ENCODE data around the gene GPR84. TPM values are rescaled to one million over a fixed set of nuclear protein-coding genes. Genes with fewer than 3 reads are reported as not detected.
A peak's percentile ranks its signal among the peaks of the same experiment; 100 is the strongest.

The GPR84 gene
- polyA plus RNA-seq, 3 donors: 2.4 to 14.2 (median 5.6) TPM

DNA sequence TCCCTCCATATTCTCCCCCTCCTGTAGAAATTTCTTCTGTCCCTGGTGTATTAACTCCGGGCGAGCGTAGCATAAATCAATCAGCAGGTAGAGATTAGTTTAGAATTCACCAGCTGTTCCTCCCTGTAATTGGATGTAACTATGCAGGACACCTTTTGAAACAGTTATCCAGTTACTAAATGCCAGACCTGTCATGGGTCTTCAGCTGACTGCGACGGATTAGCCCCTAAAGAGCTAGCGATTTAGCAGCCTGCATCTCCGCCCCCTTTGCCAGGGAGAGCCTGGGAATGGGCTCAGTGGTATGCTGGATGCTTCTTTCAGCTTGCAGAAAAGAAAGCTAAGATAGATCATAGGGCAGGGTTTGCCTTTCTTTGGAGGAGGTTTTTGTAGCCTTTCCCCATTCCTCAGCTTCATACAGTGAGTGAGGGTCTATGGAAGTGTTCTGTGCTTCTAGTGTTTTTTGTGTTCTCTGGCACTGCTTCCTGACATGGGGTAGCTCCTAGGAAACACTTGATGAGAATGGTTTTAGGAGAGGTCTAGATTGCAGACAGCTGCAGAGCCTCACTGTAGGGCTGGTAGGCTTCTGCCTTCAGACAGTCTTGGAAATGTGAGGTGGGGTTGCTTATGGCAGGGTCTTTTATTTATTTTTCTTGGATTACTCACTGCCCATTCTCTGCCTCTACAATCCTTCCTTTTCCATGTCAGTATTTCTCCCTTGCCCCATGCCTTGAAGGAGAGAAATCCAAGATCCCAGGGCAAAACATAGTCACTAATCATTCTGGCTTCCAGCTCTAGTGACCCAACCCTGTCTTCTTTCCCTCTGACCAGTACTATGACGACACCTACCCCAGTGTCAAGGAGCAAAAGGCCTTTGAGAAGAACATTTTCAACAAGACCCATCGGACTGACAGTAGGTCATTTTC lies 22.6 kb downstream of the GPR84 start:
- peaks cover 37% of the 10 kb centered on the region for H3K79me2 ChIP-seq (ENCODE audit: insufficient read depth, low read length)
- Mint-ChIP-seq H3K4me3 (no peak overlapping the region), H3K9me3 (no peaks in the 10 kb centered on the region), H3K4me1 (peaks cover 24% of the 10 kb centered on the region), H3K36me3 (peaks cover 48 to 77% of the 10 kb centered on the region in 2 donors), H3K27ac (no peak overlapping the region), H3K27me3 (ENCODE audit: low read depth in 3 of 3) (no peaks in the 10 kb centered on the region)
- H3K9ac ChIP-seq (ENCODE audit: insufficient read depth, low read length, poor library complexity, severe bottlenecking): no peak overlapping the region
- H4K20me1 ChIP-seq (ENCODE audit: insufficient read depth, low read length): peaks cover 15% of the 10 kb centered on the region
- DNase-seq: no peak
- no peak overlapping the region for H3K4me2 ChIP-seq (replicated peaks; ENCODE audit: extremely low read depth, low read length, poor library complexity, severe bottlenecking)
- H3K27ac ChIP-seq (ENCODE audit: low read depth in 1 of 2, low read length in 2 of 2): no peak overlapping the region
- H3K4me3 ChIP-seq (replicated peaks in 1 of 3; ENCODE audit: low read depth in 2 of 3, low read length in 3 of 3): no peak overlapping the region
- H2AFZ ChIP-seq (ENCODE audit: insufficient read depth, low read depth, low read length, poor library complexity, severe bottlenecking): no peak overlapping the region
- H3K9me3 ChIP-seq (replicated peaks in 1 of 2; ENCODE audit: control insufficient read depth in 1 of 2, insufficient read depth in 1 of 2, low read length in 2 of 2): no peaks in the 10 kb centered on the region
- peaks cover 14 to 23% of the 10 kb centered on the region in 2 donors for H3K4me1 ChIP-seq (ENCODE audit: control insufficient read depth in 1 of 2, insufficient read depth in 2 of 2, low read length in 2 of 2)
- peaks cover 53 to 79% of the 10 kb centered on the region in 2 donors for H3K36me3 ChIP-seq (replicated peaks in 1 of 2; ENCODE audit: control insufficient read depth in 1 of 2, insufficient read depth in 2 of 2, low read length in 2 of 2)
- intact Hi-C loops (cut with micrococcal nuclease): no loop called here
- TF ChIP-seq, protein P1, sequence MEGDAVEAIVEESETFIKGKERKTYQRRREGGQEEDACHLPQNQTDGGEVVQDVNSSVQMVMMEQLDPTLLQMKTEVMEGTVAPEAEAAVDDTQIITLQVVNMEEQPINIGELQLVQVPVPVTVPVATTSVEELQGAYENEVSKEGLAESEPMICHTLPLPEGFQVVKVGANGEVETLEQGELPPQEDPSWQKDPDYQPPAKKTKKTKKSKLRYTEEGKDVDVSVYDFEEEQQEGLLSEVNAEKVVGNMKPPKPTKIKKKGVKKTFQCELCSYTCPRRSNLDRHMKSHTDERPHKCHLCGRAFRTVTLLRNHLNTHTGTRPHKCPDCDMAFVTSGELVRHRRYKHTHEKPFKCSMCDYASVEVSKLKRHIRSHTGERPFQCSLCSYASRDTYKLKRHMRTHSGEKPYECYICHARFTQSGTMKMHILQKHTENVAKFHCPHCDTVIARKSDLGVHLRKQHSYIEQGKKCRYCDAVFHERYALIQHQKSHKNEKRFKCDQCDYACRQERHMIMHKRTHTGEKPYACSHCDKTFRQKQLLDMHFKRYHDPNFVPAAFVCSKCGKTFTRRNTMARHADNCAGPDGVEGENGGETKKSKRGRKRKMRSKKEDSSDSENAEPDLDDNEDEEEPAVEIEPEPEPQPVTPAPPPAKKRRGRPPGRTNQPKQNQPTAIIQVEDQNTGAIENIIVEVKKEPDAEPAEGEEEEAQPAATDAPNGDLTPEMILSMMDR (IDR thresholded peaks at IDR 0.05): no peak
- H3K27me3 ChIP-seq (ENCODE audit: control insufficient read depth in 2 of 2, insufficient read depth in 2 of 2, low read length in 2 of 2): no peaks in the 10 kb centered on the region
- WGBS (ENCODE audit: insufficient coverage): 100% methylated on average over 4 of the region's 9 CpGs

DNA sequence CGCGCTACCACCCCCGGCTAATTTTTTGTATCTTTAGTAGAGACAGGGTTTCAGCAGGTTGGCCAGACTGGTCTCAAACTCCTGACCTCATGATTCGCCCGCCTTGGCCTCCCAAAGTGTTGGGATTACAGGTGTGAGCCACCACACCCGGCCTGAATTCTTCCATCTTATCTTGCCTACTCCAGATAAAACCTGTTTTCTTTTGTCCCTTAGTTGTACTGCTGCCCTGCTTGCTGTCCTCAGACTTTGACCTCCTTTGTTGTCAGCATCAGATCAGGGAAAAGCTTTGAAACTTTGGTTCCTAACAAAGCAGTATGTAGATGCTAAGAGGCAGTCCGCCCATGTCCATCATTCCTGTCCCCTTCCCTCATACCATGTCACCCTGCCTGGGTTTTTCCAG lies 23.4 kb downstream of the GPR84 start:
- H2AFZ ChIP-seq (ENCODE audit: insufficient read depth, low read depth, low read length, poor library complexity, severe bottlenecking): no peak overlapping the region
- DNase-seq: no peak
- H3K4me1 ChIP-seq (ENCODE audit: control insufficient read depth in 1 of 2, insufficient read depth in 2 of 2, low read length in 2 of 2): peaks cover 14 to 23% of the 10 kb centered on the region in 2 donors
- TF ChIP-seq, protein P1 (IDR thresholded peaks at IDR 0.05): no peak
- Mint-ChIP-seq H3K27me3 (ENCODE audit: low read depth in 3 of 3) (no peaks in the 10 kb centered on the region), H3K4me1 (peaks cover 24% of the 10 kb centered on the region), H3K36me3 (peaks cover 47 to 69% of the 10 kb centered on the region in 2 donors), H3K27ac (peak overlapping the region in 1 of 7 donors; percentile 44), H3K9me3 (no peaks in the 10 kb centered on the region), H3K4me3 (no peak overlapping the region)
- 96% methylated on average over 3 of the region's 7 CpGs for WGBS (ENCODE audit: insufficient coverage)
- no peak overlapping the region for H3K4me3 ChIP-seq (replicated peaks in 1 of 3; ENCODE audit: low read depth in 2 of 3, low read length in 3 of 3)
- H3K4me2 ChIP-seq (replicated peaks; ENCODE audit: extremely low read depth, low read length, poor library complexity, severe bottlenecking): no peak overlapping the region
- H3K36me3 ChIP-seq (replicated peaks in 1 of 2; ENCODE audit: control insufficient read depth in 1 of 2, insufficient read depth in 2 of 2, low read length in 2 of 2): peaks cover 48 to 71% of the 10 kb centered on the region in 2 donors
- no peak overlapping the region for H3K9ac ChIP-seq (ENCODE audit: insufficient read depth, low read length, poor library complexity, severe bottlenecking)
- H4K20me1 ChIP-seq (ENCODE audit: insufficient read depth, low read length): peaks cover 15% of the 10 kb centered on the region
- H3K27ac ChIP-seq (ENCODE audit: low read depth in 1 of 2, low read length in 2 of 2): no peak overlapping the region
- no peaks in the 10 kb centered on the region for H3K9me3 ChIP-seq (replicated peaks in 1 of 2; ENCODE audit: control insufficient read depth in 1 of 2, insufficient read depth in 1 of 2, low read length in 2 of 2)
- intact Hi-C loops (cut with micrococcal nuclease): no loop called here
- no peaks in the 10 kb centered on the region for H3K27me3 ChIP-seq (ENCODE audit: control insufficient read depth in 2 of 2, insufficient read depth in 2 of 2, low read length in 2 of 2)
- peaks cover 45% of the 10 kb centered on the region for H3K79me2 ChIP-seq (ENCODE audit: insufficient read depth, low read length)

Data from CD14-positive monocyte (primary cell).